Stimulated activated memory B cell treated with anti-CD40 and anti-IgM and Interleukin-4, amounts not matched to agents 10 μg/mL and 1 μg/mL and 100 μg/mL, for 72 hours (primary cell): ENCODE measurements around the gene LIMCH1.

Source experiments
- ATAC-seq: fragments of 150-1000 bp; cut with Tn5 transposase; 2 replicates; pipeline ENCODE4 v1.10.0; 2021
- H3K27ac Mint-ChIP-seq: one replicate; pipeline ENCODE4 v1.8.0; 2022; ENCODE audit warnings: mild to moderate bottlenecking, mixed read lengths
- H3K27me3 Mint-ChIP-seq: one replicate; pipeline ENCODE4 v1.8.0; 2022; ENCODE audit warnings: mixed read lengths
- H3K36me3 Mint-ChIP-seq: one replicate; pipeline ENCODE4 v1.8.0; 2022; ENCODE audit warnings: mixed read lengths
- H3K4me1 Mint-ChIP-seq: one replicate; pipeline ENCODE4 v1.8.0; 2022; ENCODE audit warnings: mixed read lengths
- H3K4me3 Mint-ChIP-seq: one replicate; pipeline ENCODE4 v1.8.0; 2022; ENCODE audit warnings: mild to moderate bottlenecking, moderate library complexity, mixed read lengths
- H3K9me3 Mint-ChIP-seq: one replicate; pipeline ENCODE4 v1.8.0; 2022; ENCODE audit warnings: mixed read lengths

LIMCH1 gene

GRCh38 chr4:41514766-41515481 is 23.0 kb upstream of the LIMCH1 start:
- no peak overlapping the region for H3K4me3 Mint-ChIP-seq
- no peak for ATAC-seq
- H3K27me3 Mint-ChIP-seq = no peaks in the 10 kb centered on the region
- H3K4me1 Mint-ChIP-seq = no peaks in the 10 kb centered on the region
- peaks cover 8% of the 10 kb centered on the region for H3K9me3 Mint-ChIP-seq
- H3K27ac Mint-ChIP-seq = no peak overlapping the region
- no peaks in the 10 kb centered on the region for H3K36me3 Mint-ChIP-seq

DNA sequence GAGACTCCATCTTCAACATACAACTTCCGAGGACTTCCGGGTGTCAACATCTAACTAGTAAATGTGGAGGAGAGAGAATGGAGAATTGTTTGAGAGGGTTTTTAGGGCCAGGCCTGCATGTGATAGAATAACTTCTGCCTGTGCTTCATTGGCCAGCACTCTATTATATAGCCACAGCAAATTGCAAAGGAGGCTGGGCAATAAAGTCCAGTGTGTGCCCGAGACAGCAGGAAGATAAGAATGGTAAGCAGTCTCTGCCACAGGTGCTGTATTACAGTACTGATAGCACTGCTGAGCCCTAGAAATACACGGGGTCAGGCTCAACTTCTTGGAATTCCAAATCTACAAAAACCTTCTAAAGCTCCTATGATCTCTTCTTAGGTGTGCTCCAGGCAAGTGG is 20.8 kb upstream of the LIMCH1 start:
- H3K27ac Mint-ChIP-seq = no peak overlapping the region
- H3K9me3 Mint-ChIP-seq = peaks cover 5% of the 10 kb centered on the region
- no peak overlapping the region for H3K4me3 Mint-ChIP-seq
- no peak for ATAC-seq
- no peaks in the 10 kb centered on the region for H3K4me1 Mint-ChIP-seq
- H3K27me3 Mint-ChIP-seq = no peaks in the 10 kb centered on the region
- H3K36me3 Mint-ChIP-seq = no peaks in the 10 kb centered on the region

- H3K4me3 Mint-ChIP-seq = no peak overlapping the region
- H3K9me3 Mint-ChIP-seq = peaks cover 5% of the 10 kb centered on the region
- H3K27ac Mint-ChIP-seq = no peak overlapping the region
- no peaks in the 10 kb centered on the region for H3K4me1 Mint-ChIP-seq
- ATAC-seq = no peak
- no peaks in the 10 kb centered on the region for H3K27me3 Mint-ChIP-seq
- no peaks in the 10 kb centered on the region for H3K36me3 Mint-ChIP-seq
These were observed 20.2 kb upstream of the LIMCH1 start for GRCh38 chr4:41517747-41518146.

- no peak for ATAC-seq
- Mint-ChIP-seq H3K4me1 (no peaks in the 10 kb centered on the region), H3K27ac (no peak overlapping the region), H3K9me3 (no peaks in the 10 kb centered on the region), H3K4me3 (no peak overlapping the region), H3K36me3 (no peaks in the 10 kb centered on the region), H3K27me3 (no peaks in the 10 kb centered on the region)
These were observed 13.5 kb upstream of the LIMCH1 start for GRCh38 chr4:41524425-41524824.

GRCh38 chr4:41525129-41525528 is 12.8 kb upstream of the LIMCH1 start:
- no peak overlapping the region for H3K27ac Mint-ChIP-seq
- ATAC-seq = no peak
- H3K36me3 Mint-ChIP-seq = no peaks in the 10 kb centered on the region
- H3K9me3 Mint-ChIP-seq = no peaks in the 10 kb centered on the region
- no peak overlapping the region for H3K4me3 Mint-ChIP-seq
- no peaks in the 10 kb centered on the region for H3K27me3 Mint-ChIP-seq
- H3K4me1 Mint-ChIP-seq = no peaks in the 10 kb centered on the region

DNA sequence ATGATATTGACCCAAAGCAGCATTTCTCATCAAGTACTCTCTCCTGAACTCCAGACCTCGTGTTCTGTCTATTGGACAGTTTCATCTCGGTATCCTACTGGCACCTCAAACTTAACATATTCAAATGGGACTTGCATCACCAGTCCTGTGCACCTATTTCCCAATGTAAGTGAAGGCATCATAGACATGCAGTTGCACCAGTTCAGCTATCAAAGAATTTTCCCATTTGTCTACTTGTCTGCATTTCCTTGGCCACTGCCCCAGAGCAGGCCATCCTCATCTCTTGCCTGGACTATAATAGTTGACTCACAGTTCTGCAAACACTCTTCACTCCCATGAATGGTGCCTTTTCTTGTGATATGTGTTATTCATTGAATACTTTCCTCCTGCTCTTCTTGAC is 11.3 kb upstream of the LIMCH1 start:
- no peak overlapping the region for H3K4me3 Mint-ChIP-seq
- no peaks in the 10 kb centered on the region for H3K36me3 Mint-ChIP-seq
- no peaks in the 10 kb centered on the region for H3K9me3 Mint-ChIP-seq
- no peaks in the 10 kb centered on the region for H3K4me1 Mint-ChIP-seq
- H3K27me3 Mint-ChIP-seq = no peaks in the 10 kb centered on the region
- H3K27ac Mint-ChIP-seq = no peak overlapping the region
- no peak for ATAC-seq

DNA sequence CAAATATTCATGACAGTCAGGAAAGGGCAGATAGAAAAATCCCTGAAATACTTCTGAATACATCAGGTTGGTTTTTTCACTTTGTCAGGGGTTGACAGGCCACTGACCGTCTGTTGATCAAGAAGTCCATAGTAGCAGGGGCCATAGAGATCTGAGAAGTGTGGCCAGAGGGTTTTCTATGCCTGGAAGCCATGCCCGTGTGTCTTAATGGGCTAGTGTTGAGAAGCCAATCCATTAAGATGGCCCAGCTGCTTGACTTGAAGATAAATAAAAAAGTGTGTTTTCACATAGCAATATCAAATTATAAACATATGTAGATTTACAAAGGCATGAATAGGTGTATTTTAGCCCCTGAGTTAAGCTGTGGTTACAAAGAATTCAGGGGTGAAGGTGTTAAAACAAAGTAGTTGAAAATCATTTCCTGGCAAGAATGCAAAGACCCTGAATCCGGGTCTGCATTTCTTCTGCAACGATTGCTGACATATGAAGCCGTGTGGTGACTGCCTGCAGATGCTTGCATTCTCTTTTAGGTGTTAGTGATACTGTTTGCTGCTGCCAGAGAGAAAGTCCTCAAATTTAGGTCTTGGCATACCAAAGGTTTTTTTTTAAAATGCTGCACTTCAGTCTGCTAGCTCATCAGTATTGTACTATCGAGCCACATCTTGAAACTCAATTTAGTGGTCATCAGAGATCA is 9.3 kb upstream of the LIMCH1 start:
- Mint-ChIP-seq H3K27ac (no peak overlapping the region), H3K4me1 (no peaks in the 10 kb centered on the region), H3K36me3 (no peaks in the 10 kb centered on the region), H3K9me3 (no peaks in the 10 kb centered on the region), H3K4me3 (no peak overlapping the region), H3K27me3 (no peaks in the 10 kb centered on the region)
- no peak for ATAC-seq

DNA sequence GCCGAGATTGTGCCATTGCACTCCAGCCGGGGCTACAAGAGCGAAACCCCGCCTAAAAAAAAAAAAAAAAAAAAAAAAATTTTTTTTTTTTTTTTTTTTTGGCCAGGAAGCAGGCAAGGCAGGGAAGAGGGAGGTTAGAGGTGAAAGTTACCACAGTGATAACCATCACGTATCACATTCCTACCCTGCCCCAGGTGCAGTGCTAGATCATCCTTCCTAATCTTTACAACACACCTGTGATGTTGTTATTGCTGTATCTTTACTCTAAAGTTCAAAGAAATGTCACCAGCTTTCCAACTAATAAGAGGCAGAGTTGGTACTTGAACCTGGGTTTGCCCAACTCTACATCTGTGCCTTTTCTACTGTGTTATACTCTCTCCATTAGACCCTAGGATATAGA is 7.2 kb upstream of the LIMCH1 start:
- no peaks in the 10 kb centered on the region for H3K9me3 Mint-ChIP-seq
- no peak overlapping the region for H3K4me3 Mint-ChIP-seq
- no peaks in the 10 kb centered on the region for H3K4me1 Mint-ChIP-seq
- no peaks in the 10 kb centered on the region for H3K27me3 Mint-ChIP-seq
- no peak for ATAC-seq
- H3K36me3 Mint-ChIP-seq = no peaks in the 10 kb centered on the region
- no peak overlapping the region for H3K27ac Mint-ChIP-seq

- no peak overlapping the region for H3K27ac Mint-ChIP-seq
- no peaks in the 10 kb centered on the region for H3K4me1 Mint-ChIP-seq
- H3K27me3 Mint-ChIP-seq = no peaks in the 10 kb centered on the region
- H3K4me3 Mint-ChIP-seq = no peak overlapping the region
- no peak for ATAC-seq
- no peaks in the 10 kb centered on the region for H3K36me3 Mint-ChIP-seq
- H3K9me3 Mint-ChIP-seq = no peaks in the 10 kb centered on the region
These were observed 5.6 kb upstream of the LIMCH1 start for GRCh38 chr4:41532336-41532735.

DNA sequence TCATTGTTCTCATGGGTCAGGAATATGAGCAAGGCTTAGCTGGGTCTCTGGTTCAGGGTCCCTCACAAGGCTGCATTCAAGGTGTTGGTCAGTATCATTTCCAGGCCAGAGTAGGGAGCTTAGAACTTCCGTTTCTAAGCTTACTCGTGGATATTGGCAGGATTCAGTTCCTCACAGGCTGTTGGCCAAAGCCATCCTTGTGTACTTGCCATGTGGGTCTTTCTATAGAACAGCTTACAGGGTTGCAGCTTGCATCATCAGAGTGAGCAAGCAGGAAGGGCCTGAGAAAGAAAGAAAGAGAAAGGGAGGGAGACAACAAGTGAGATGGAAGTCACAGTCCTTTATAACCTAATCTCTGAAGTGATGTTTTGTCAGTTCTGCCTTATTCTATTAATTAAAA is 5.1 kb upstream of the LIMCH1 start:
- no peaks in the 10 kb centered on the region for H3K27me3 Mint-ChIP-seq
- H3K4me1 Mint-ChIP-seq = no peaks in the 10 kb centered on the region
- H3K36me3 Mint-ChIP-seq = no peaks in the 10 kb centered on the region
- H3K9me3 Mint-ChIP-seq = no peaks in the 10 kb centered on the region
- no peak for ATAC-seq
- H3K27ac Mint-ChIP-seq = no peak overlapping the region
- H3K4me3 Mint-ChIP-seq = no peak overlapping the region

DNA sequence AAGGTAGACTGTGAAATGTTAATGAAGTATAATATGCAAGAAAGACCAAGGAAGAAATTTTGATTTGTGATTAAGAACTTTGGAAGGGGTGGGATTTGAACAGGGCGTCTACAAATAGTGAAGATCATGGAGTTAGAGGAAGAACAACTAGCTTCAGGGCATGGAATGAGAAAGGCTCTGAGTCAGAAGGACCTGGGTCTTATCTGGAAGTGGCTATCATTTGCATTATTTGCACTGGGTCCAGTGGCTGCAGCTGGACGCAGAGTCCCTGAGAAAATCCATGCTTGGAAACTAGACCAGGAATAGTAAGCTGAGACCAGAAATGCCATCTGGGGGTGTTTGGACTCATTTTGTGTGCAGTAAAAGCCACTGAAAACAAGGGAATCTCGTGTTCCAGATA is 4.3 kb upstream of the LIMCH1 start:
- H3K4me3 Mint-ChIP-seq = no peak overlapping the region
- H3K9me3 Mint-ChIP-seq = no peaks in the 10 kb centered on the region
- no peaks in the 10 kb centered on the region for H3K36me3 Mint-ChIP-seq
- no peak overlapping the region for H3K27ac Mint-ChIP-seq
- no peaks in the 10 kb centered on the region for H3K27me3 Mint-ChIP-seq
- H3K4me1 Mint-ChIP-seq = no peaks in the 10 kb centered on the region
- no peak for ATAC-seq

- no peaks in the 10 kb centered on the region for H3K36me3 Mint-ChIP-seq
- H3K27ac Mint-ChIP-seq = no peak overlapping the region
- H3K4me1 Mint-ChIP-seq = no peaks in the 10 kb centered on the region
- no peaks in the 10 kb centered on the region for H3K27me3 Mint-ChIP-seq
- H3K9me3 Mint-ChIP-seq = no peaks in the 10 kb centered on the region
- no peak for ATAC-seq
- no peak overlapping the region for H3K4me3 Mint-ChIP-seq
These were observed 3.6 kb upstream of the LIMCH1 start for GRCh38 chr4:41534404-41534803.

- Mint-ChIP-seq H3K36me3 (no peaks in the 10 kb centered on the region), H3K4me1 (no peaks in the 10 kb centered on the region), H3K4me3 (no peak overlapping the region), H3K9me3 (no peaks in the 10 kb centered on the region), H3K27ac (no peak overlapping the region), H3K27me3 (no peaks in the 10 kb centered on the region)
- ATAC-seq = no peak
These were observed 2.0 kb upstream of the LIMCH1 start for GRCh38 chr4:41535911-41536371.

DNA sequence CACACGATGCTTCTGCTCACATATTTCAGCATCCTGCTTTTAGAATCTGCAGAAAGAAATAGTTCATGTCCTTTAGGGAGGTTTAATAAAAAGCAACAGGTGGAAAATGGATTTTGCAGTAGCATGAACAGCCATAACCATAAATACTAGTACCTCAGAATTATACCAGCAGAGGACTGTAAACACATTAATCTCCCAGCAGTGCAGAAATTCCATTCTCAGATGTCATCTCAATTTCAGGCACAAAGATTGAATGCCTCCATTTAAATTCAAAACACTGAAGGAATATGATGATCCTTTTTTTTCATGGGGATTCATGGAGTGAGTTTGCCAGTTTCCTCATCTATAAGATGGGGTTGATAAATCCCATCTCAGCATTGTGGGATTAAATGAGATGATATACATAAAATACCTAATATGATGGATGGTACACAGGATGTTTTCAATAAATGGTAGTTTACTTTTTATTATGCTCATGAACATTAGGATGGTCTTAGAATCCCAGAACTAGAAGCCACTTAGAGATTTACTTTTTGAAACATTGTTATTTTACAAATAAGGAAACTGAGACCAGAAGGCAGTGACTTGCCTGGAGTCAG is 566 bp upstream of the LIMCH1 start:
- no peak overlapping the region for H3K4me3 Mint-ChIP-seq
- H3K27ac Mint-ChIP-seq = no peak overlapping the region
- no peaks in the 10 kb centered on the region for H3K27me3 Mint-ChIP-seq
- no peak for ATAC-seq
- H3K9me3 Mint-ChIP-seq = no peaks in the 10 kb centered on the region
- H3K36me3 Mint-ChIP-seq = no peaks in the 10 kb centered on the region
- no peaks in the 10 kb centered on the region for H3K4me1 Mint-ChIP-seq

- Mint-ChIP-seq H3K9me3 (no peaks in the 10 kb centered on the region), H3K27me3 (no peaks in the 10 kb centered on the region), H3K4me3 (no peak overlapping the region), H3K4me1 (no peaks in the 10 kb centered on the region), H3K36me3 (no peaks in the 10 kb centered on the region), H3K27ac (no peak overlapping the region)
- no peak for ATAC-seq
These were observed 1.0 kb downstream of the LIMCH1 start for GRCh38 chr4:41538887-41539498.

- Mint-ChIP-seq H3K27me3 (no peaks in the 10 kb centered on the region), H3K4me1 (no peaks in the 10 kb centered on the region), H3K9me3 (no peaks in the 10 kb centered on the region), H3K36me3 (no peaks in the 10 kb centered on the region), H3K4me3 (no peak overlapping the region), H3K27ac (no peak overlapping the region)
- ATAC-seq = no peak
These were observed 1.8 kb downstream of the LIMCH1 start for GRCh38 chr4:41539711-41540110.
